NT2/D1 (cell line): ENCODE results near the gene DAPK1.

Experiments
- DNase-seq: peaks from one replicate; pipeline ENCODE4 v3.0.0-alpha.2; 2011; ENCODE audit warnings: low read depth, low spot score
- H3K27me3 ChIP-seq: 2 replicates; pipeline ENCODE4 v1.6.0; 2011; ENCODE audit warnings: mild to moderate bottlenecking; ENCODE audit not compliant: insufficient read length, insufficient read depth
- H3K36me3 ChIP-seq: 2 replicates; pipeline ENCODE4 v1.6.1; 2011; ENCODE audit warnings: mild to moderate bottlenecking, low read length, mixed read lengths; ENCODE audit not compliant: insufficient read depth, insufficient read length
- H3K4me1 ChIP-seq: 2 replicates; pipeline ENCODE4 v1.5.1; 2011; ENCODE audit not compliant: insufficient read depth, insufficient read length
- H3K4me3 ChIP-seq: 2 replicates; pipeline ENCODE4 v1.5.1; 2011; ENCODE audit warnings: low read depth; ENCODE audit not compliant: insufficient read length
- H3K9ac ChIP-seq: 2 replicates; pipeline ENCODE4 v1.6.0; 2011; ENCODE audit warnings: low read depth; ENCODE audit not compliant: insufficient read length
- H3K9me3 ChIP-seq: 2 replicates; pipeline ENCODE4 v1.5.1; 2011; ENCODE audit warnings: mild to moderate bottlenecking, low read length; ENCODE audit not compliant: insufficient read depth
- SUZ12 ChIP-seq: IDR thresholded peaks from 2 replicates; pipeline ENCODE4 v1.6.1; 2011; ENCODE audit not compliant: insufficient read length, insufficient read depth; ENCODE audit errors: extremely low read depth
- YY1 ChIP-seq: IDR thresholded peaks from 2 replicates; pipeline ENCODE4 v1.6.1; 2011; ENCODE audit not compliant: insufficient read length, insufficient read depth
- ZNF274 ChIP-seq: IDR thresholded peaks from 2 replicates; pipeline ENCODE4 v1.6.1; 2011; ENCODE audit warnings: mild to moderate bottlenecking, low read depth, low read length

Gene DAPK1

DNA sequence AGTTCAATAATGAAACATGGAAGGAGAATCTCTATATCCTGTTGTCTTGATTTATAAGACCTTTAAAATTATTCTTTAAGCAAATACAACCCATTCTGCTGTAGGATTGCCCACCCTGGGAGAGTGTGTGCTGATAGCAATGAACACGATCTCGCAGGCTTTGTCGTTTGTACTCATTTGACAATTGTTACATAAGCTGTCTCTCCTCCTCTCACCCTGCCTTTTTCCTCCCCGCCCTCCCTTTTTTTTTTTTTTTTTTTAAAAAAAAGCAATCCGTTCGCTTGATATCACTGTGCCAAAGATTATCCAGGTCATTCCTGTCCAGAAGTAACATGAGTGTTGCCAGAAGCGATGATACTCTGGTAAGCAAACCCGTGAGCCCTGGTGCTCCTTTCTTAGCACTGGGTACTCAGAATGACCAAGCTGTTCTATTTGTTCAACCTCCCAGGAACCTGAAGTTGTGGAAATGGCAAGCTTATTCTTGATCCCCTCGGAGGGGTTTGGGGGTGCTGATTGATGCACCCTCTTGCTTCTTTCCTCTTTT is 145.5 kb downstream of the DAPK1 start:
- no peaks in the 10 kb centered on the region for H3K27me3 ChIP-seq
- no peak overlapping the region for H3K9ac ChIP-seq
- no peak for DNase-seq
- H3K9me3 ChIP-seq, result no peaks in the 10 kb centered on the region
- peaks cover 3% of the 10 kb centered on the region for H3K4me1 ChIP-seq
- H3K36me3 ChIP-seq, result peaks cover 78% of the 10 kb centered on the region
- no peak for TF ChIP-seq SUZ12
- no peak for TF ChIP-seq YY1
- TF ChIP-seq ZNF274, result no peak
- no peak overlapping the region for H3K4me3 ChIP-seq

DNA sequence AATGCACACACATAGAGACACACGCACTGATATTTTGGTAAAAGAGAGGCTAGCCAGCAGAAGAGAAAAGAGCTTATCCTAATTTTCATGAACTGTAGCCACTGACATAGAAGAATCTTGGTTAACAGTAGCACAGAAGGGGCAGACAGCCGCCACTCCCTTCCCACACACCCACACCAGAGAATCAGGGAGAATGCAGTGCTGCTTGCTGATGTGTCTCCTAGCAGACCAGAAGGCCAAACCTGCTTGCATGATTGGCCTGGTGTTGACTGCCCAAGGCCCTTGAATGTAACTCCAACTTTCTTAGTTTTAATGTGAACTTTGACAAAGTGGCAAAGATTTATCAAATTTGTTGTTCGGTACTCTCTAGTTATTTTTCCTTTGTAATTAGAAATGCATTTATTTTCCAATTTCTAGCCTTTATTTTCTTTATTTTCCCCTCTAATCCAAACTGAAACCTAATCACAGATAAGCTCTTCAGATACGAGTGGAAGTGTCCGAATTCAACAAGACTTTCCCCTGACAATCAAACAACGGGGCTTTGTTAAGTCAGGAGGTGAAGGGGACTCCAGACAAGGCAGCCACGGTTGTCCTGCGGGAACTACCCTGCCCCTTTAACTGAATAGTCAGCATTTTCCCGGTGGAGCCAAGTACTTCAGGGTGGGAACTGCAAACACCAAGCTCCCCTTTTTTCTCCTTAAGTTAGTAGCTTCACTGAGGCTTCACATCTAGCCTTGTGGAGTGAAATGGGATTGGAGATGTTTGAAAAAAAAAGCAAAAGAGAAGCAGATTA is 146.3 kb downstream of the DAPK1 start:
- no peaks in the 10 kb centered on the region for H3K27me3 ChIP-seq
- no peak overlapping the region for H3K4me3 ChIP-seq
- no peak overlapping the region for H3K9ac ChIP-seq
- DNase-seq, result peak; percentile 11
- H3K36me3 ChIP-seq, result peaks cover 78% of the 10 kb centered on the region
- H3K9me3 ChIP-seq, result no peaks in the 10 kb centered on the region
- H3K4me1 ChIP-seq, result peaks cover 3% of the 10 kb centered on the region
- TF ChIP-seq SUZ12, result no peak
- TF ChIP-seq YY1, result no peak

DNA sequence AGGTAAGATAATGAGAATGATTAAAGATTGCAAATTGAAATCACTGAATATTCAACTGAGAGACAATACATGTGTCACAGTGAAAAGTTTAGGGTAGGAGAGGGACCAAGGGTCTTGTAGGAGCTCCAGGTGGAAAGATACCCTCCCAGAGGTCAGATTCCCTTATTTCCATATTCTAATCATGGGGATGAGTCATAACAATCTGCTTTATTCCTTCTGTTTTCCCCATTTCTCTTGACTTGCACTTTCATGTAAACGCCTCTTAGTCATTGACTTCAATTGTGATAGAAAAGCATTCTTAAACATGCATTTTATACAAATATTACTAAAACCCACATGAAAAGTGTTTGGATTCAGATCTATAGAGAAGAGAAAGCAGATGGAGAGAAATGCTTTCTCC is 147.0 kb downstream of the DAPK1 start:
- no peak for TF ChIP-seq SUZ12
- no peak for TF ChIP-seq ZNF274
- TF ChIP-seq YY1, result no peak
- Histone ChIP-seq H3K4me1 (peaks cover 3% of the 10 kb centered on the region), H3K27me3 (no peaks in the 10 kb centered on the region), H3K36me3 (peaks cover 78% of the 10 kb centered on the region), H3K9me3 (no peaks in the 10 kb centered on the region), H3K4me3 (no peak overlapping the region), H3K9ac (no peak overlapping the region)
- peak; percentile 16 for DNase-seq

DNA sequence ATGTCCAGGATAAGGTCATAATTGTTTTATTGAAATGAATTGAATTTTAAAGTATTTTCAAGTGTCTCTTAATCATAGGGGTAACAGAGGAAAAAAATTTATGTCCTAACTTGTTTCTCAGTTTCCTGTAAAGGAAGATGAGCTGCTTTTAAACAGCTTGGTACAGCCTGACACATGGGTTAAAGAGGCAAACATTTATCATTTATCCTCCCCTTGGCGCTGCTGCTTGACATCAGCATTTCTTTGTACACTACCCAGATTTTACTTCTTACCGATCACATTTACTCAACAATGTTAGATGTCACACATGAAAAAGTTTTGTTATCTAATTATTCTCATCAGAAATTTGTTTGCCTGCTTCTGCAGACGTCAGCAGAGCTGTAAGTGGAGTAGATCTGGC is 148.9 kb downstream of the DAPK1 start:
- TF ChIP-seq YY1, result no peak
- no peak for TF ChIP-seq ZNF274
- TF ChIP-seq SUZ12, result no peak
- peaks cover 75% of the 10 kb centered on the region for H3K36me3 ChIP-seq
- H3K4me1 ChIP-seq, result peaks cover 3% of the 10 kb centered on the region
- no peak overlapping the region for H3K4me3 ChIP-seq
- no peak overlapping the region for H3K9ac ChIP-seq
- DNase-seq, result no peak
- H3K9me3 ChIP-seq, result no peaks in the 10 kb centered on the region
- no peaks in the 10 kb centered on the region for H3K27me3 ChIP-seq

DNA sequence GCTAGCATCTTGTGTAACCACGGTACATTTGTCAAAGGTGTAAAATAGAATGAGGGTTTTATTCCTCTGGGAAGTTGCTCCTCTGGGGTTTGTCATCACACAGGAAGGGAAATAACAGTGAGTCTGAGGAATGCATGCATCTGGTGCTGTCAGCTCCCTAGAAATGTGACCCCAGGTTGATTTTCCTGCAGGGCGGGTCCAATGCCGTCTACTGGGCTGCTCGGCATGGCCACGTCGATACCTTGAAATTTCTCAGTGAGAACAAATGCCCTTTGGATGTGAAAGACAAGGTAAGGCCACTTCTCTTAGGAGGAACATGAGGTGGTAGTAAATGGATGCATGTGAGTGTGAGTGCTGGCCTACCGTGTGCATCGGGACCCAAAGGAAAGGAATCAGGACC is 149.4 kb downstream of the DAPK1 start:
- TF ChIP-seq YY1 (no peak), SUZ12 (no peak), ZNF274 (no peak)
- Histone ChIP-seq H3K36me3 (peaks cover 71% of the 10 kb centered on the region), H3K9me3 (no peaks in the 10 kb centered on the region), H3K9ac (no peak overlapping the region), H3K4me1 (peaks cover 3% of the 10 kb centered on the region), H3K27me3 (no peaks in the 10 kb centered on the region), H3K4me3 (no peak overlapping the region)
- DNase-seq, result no peak

DNA sequence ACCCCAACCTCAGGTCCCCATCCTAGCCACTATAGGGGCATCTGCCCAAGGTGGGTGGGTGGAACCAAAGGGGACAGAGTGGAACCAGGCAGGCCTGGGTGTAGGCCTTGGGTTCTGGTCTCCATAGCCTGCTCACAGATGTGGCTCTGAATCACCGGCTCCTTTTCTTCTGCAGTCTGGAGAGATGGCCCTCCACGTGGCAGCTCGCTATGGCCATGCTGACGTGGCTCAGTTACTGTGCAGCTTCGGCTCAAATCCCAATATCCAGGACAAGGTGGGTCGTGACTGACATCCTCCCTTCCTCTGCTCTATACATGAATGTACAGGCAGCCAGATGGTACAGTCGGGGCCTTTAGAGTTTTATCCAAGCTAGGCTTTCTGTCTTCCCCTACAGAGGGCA is 150.9 kb downstream of the DAPK1 start:
- Histone ChIP-seq H3K9ac (no peak overlapping the region), H3K4me3 (no peak overlapping the region), H3K27me3 (no peaks in the 10 kb centered on the region), H3K4me1 (peaks cover 2% of the 10 kb centered on the region), H3K36me3 (peaks cover 63% of the 10 kb centered on the region), H3K9me3 (no peaks in the 10 kb centered on the region)
- DNase-seq, result no peak
- no peak for TF ChIP-seq ZNF274
- no peak for TF ChIP-seq SUZ12
- no peak for TF ChIP-seq YY1

DNA sequence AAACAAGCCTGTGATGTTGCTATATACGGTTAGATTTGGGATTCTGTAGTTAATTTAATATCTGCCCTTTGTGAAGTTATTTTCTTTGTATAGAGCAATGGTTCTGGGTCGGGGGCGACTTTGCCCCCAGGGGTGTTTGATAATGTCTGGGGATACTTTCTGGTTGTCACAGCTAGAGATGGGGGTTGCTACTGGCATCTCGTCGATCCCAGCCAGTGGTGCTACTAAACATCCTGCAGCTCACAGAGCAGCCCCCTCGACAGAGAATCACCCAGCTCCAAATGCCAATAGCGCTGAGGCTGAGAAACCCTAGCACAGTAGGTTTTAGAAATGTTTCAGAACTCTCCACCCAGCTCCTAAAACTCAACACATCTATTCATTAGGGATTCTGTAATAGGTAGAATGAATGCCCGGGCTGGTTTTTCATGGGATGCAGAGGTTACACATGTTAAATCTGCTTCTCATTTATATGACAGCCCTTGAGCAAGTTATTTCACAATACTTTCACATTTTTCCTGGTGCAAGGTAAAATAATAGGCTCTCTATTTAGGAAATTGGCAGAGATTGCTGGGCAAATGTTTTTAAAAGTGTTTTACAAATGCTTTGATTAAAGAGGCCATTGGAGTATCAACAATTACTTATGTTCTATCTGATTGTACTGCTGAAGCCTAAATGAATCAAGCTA is 153.1 kb downstream of the DAPK1 start:
- Histone ChIP-seq H3K4me3 (no peak overlapping the region), H3K27me3 (no peaks in the 10 kb centered on the region), H3K36me3 (peaks cover 70% of the 10 kb centered on the region), H3K9me3 (no peaks in the 10 kb centered on the region), H3K4me1 (peaks cover 2% of the 10 kb centered on the region), H3K9ac (no peak overlapping the region)
- TF ChIP-seq SUZ12 (no peak), YY1 (no peak)
- no peak for DNase-seq
